ENCODE measurements around the gene LRP2.
"Not testable (repeated sequence)": the region's sequence is repeated elsewhere in the genome, so short reads cannot be mapped to it uniquely, and the experiment has no call there.

Gene LRP2

GRCh38 chr2:169141713-169142352 lies 220.5 kb downstream of the LRP2 start:
- H3K4me1 ChIP-seq, result no peaks in the 10 kb centered on the region
- peak; percentile 77 for TF ChIP-seq CTCF (IDR thresholded peaks at IDR 0.05; ENCODE audit: low read depth, low read length)
- DNase-seq, result peak; percentile 51
- H3K36me3 ChIP-seq, result no peaks in the 10 kb centered on the region
- no peaks in the 10 kb centered on the region for H3K9me3 ChIP-seq
- no peaks in the 10 kb centered on the region for H3K27me3 ChIP-seq
- H3K4me3 ChIP-seq (ENCODE audit: low read depth, low read length), result no peak overlapping the region

GRCh38 chr2:169139993-169140767 lies 222.2 kb downstream of the LRP2 start:
- H3K27me3 ChIP-seq, result no peaks in the 10 kb centered on the region
- no peak overlapping the region for H3K4me3 ChIP-seq (ENCODE audit: low read depth, low read length)
- DNase-seq, result no peak
- TF ChIP-seq CTCF (IDR thresholded peaks at IDR 0.05; ENCODE audit: low read depth, low read length), result no peak
- no peaks in the 10 kb centered on the region for H3K36me3 ChIP-seq
- H3K9me3 ChIP-seq, result no peaks in the 10 kb centered on the region
- no peaks in the 10 kb centered on the region for H3K4me1 ChIP-seq

DNA sequence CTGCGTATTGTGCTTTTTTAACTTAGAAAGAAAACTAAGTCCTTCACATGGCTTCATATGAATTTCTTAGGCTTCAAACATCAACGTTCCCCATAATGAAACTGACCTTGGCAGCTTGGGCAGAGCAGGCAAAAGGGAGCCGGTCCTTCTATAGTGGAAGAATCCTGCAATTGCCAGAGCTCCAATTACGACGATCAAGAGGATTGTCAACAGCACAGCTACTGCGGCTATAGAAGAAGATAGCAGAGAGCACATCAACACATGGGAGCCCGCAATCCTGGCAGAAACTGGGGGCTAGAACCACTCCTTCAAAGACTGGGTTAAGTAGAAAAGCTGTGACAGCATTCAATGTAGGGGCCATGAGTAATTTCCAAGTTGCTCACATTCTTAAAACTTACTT lies 223.2 kb downstream of the LRP2 start:
- H3K36me3 ChIP-seq, result no peaks in the 10 kb centered on the region
- H3K4me3 ChIP-seq (ENCODE audit: low read depth, low read length), result no peak overlapping the region
- H3K27me3 ChIP-seq, result no peaks in the 10 kb centered on the region
- no peaks in the 10 kb centered on the region for H3K4me1 ChIP-seq
- no peak for TF ChIP-seq CTCF (IDR thresholded peaks at IDR 0.05; ENCODE audit: low read depth, low read length)
- no peaks in the 10 kb centered on the region for H3K9me3 ChIP-seq
- no peak for DNase-seq

- no peak overlapping the region for H3K4me3 ChIP-seq (ENCODE audit: low read depth, low read length)
- DNase-seq, result no peak
- no peaks in the 10 kb centered on the region for H3K36me3 ChIP-seq
- TF ChIP-seq CTCF (IDR thresholded peaks at IDR 0.05; ENCODE audit: low read depth, low read length), result no peak
- no peaks in the 10 kb centered on the region for H3K27me3 ChIP-seq
- no peaks in the 10 kb centered on the region for H3K9me3 ChIP-seq
- no peaks in the 10 kb centered on the region for H3K4me1 ChIP-seq
Observed at GRCh38 chr2:169137924-169138323, 224.4 kb downstream of the LRP2 start.

- Histone ChIP-seq H3K9me3 (no peaks in the 10 kb centered on the region), H3K4me3 (ENCODE audit: low read depth, low read length) (no peak overlapping the region), H3K36me3 (no peaks in the 10 kb centered on the region), H3K27me3 (no peaks in the 10 kb centered on the region), H3K4me1 (no peaks in the 10 kb centered on the region)
- no peak for DNase-seq
- no peak for TF ChIP-seq CTCF (IDR thresholded peaks at IDR 0.05; ENCODE audit: low read depth, low read length)
Observed at GRCh38 chr2:169136885-169137534, 225.3 kb downstream of the LRP2 start.

DNA sequence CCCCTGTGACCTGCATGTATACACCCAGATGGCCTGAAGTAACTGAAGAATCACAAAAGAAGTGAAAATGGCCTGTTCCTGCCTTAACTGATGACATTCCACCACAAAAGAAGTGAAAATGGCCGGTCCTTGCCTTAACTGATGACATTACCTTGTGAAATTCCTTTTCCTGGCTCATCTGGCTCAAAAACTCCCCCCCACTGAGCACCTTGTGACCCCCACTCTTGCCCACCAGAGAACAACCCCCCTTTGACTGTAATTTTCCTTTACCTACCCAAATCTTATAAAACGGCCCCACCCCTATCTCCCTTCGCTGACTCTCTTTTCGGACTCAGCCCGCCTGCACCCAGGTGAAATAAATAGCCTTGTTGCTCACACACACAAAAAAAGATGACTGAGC lies 225.9 kb downstream of the LRP2 start:
- not testable (repeated sequence) for H3K4me1 ChIP-seq; H3K4me3 ChIP-seq (ENCODE audit: low read depth, low read length); H3K27me3 ChIP-seq; H3K9me3 ChIP-seq; H3K36me3 ChIP-seq; DNase-seq

- not testable (repeated sequence) for DNase-seq; H3K9me3 ChIP-seq; H3K36me3 ChIP-seq; H3K4me1 ChIP-seq; H3K4me3 ChIP-seq (ENCODE audit: low read depth, low read length); H3K27me3 ChIP-seq
Observed at GRCh38 chr2:169134272-169134671, 228.1 kb downstream of the LRP2 start.
